A673 (cell line): ENCODE data around the gene TRMT61A.

Experiments
- CTCF ChIP-seq: fragments of 300-800, 200-600 bp; sonication (generic); conservative IDR thresholded peaks from 2 replicates; pipeline ENCODE4 v1.5.1; 2017; ENCODE audit warnings: low read depth, mild to moderate bottlenecking, antibody characterized with exemption, low read length, moderate library complexity, mixed read lengths
- EZH2 ChIP-seq: fragments of 200-600 bp; sonication (generic); IDR thresholded peaks from 2 replicates; pipeline ENCODE4 v1.6.1; 2017; ENCODE audit warnings: borderline replicate concordance, low read depth, mild to moderate bottlenecking, mixed read lengths, antibody characterized with exemption, low read length; ENCODE audit not compliant: poor library complexity, severe bottlenecking

GRCh38 chr14:103519837-103520212, 9.2 kb upstream of the TRMT61A start:
- TF ChIP-seq CTCF, result no peak
- TF ChIP-seq EZH2, result no peak
